Measurements from ENCODE around the gene TFR2.

DNA sequence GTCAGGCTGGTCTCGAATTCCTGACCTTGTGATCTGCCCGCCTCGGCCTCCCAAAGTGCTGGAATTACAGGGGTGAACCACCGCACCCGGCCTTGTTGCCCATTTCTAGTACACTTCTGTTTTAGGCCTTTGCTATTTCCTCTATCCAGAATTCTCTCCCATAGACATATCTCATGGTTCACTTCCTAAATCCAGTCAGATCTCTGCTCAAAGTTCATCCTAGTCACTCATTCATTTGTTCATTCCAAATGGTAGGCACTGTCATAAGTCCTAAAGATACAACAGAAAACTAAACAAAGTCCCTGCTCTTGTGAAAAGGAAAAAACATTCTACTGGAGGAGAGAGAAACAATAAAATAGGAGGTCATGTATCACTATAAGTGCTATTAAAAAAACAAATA, 31.4 kb downstream of the TFR2 start:
- TF ChIP-seq, protein P1, sequence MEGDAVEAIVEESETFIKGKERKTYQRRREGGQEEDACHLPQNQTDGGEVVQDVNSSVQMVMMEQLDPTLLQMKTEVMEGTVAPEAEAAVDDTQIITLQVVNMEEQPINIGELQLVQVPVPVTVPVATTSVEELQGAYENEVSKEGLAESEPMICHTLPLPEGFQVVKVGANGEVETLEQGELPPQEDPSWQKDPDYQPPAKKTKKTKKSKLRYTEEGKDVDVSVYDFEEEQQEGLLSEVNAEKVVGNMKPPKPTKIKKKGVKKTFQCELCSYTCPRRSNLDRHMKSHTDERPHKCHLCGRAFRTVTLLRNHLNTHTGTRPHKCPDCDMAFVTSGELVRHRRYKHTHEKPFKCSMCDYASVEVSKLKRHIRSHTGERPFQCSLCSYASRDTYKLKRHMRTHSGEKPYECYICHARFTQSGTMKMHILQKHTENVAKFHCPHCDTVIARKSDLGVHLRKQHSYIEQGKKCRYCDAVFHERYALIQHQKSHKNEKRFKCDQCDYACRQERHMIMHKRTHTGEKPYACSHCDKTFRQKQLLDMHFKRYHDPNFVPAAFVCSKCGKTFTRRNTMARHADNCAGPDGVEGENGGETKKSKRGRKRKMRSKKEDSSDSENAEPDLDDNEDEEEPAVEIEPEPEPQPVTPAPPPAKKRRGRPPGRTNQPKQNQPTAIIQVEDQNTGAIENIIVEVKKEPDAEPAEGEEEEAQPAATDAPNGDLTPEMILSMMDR (IDR thresholded peaks at IDR 0.05): no peak
- no peak for TF ChIP-seq POLR2A (IDR thresholded peaks at IDR 0.05)
- no peak for TF ChIP-seq POLR2AphosphoS5 (IDR thresholded peaks at IDR 0.05)
